Astrocyte (in vitro differentiated cells and primary cell): ENCODE data around the gene PLEKHG7. TPM values are rescaled to one million over a fixed set of nuclear protein-coding genes. Genes with fewer than 3 reads are reported as not detected.

ENCODE experiments used
- DNase-seq: peaks from one replicate; pipeline ENCODE4 v3.0.0-alpha.2; 2010; ENCODE audit warnings: low read depth
- FAIRE-seq: peaks from 2 replicates; lab custom pipeline; 2011; peaks lifted over from hg19 to GRCh38; lab: Jason Lieb, UNC
- H2AFZ ChIP-seq: 2 replicates; pipeline ENCODE4 v1.6.0; 2012; ENCODE audit warnings: low read depth, low read length, inconsistent platforms
- H3K27ac ChIP-seq: 2 replicates; pipeline ENCODE4 v1.5.1; 2011; ENCODE audit warnings: low read depth, low read length, inconsistent platforms
- H3K27me3 ChIP-seq: 2 replicates; pipeline ENCODE4 v1.6.0; 2011; ENCODE audit warnings: low read length, inconsistent platforms; ENCODE audit not compliant: insufficient read depth
- H3K36me3 ChIP-seq: 2 replicates; pipeline ENCODE4 v1.5.1; 2011; ENCODE audit warnings: low read length, inconsistent platforms; ENCODE audit not compliant: insufficient read depth
- H3K4me1 ChIP-seq: 2 replicates; pipeline ENCODE4 v1.5.1; 2011; ENCODE audit warnings: low read length, inconsistent platforms; ENCODE audit not compliant: insufficient read depth
- H3K4me2 ChIP-seq: 2 replicates; pipeline ENCODE4 v1.6.0; 2012; ENCODE audit warnings: low read length, inconsistent platforms
- H3K4me3 ChIP-seq: 2 replicates; pipeline ENCODE4 v1.5.1; 2011; ENCODE audit warnings: low read depth, mild to moderate bottlenecking, low read length, inconsistent platforms; ENCODE audit not compliant: insufficient read depth
- H3K79me2 ChIP-seq: 2 replicates; pipeline ENCODE4 v1.6.0; 2012; ENCODE audit warnings: mild to moderate bottlenecking, low read length, inconsistent platforms; ENCODE audit not compliant: insufficient read depth
- H3K9ac ChIP-seq: 2 replicates; pipeline ENCODE4 v1.6.0; 2012; ENCODE audit warnings: mild to moderate bottlenecking, low read length, inconsistent platforms
- H3K9me3 ChIP-seq: 2 replicates; pipeline ENCODE4 v1.5.1; 2012; ENCODE audit warnings: low read depth, mild to moderate bottlenecking, low read length, inconsistent platforms; ENCODE audit not compliant: insufficient read depth
- H4K20me1 ChIP-seq: 2 replicates; pipeline ENCODE4 v1.6.0; 2012; ENCODE audit warnings: low read length, inconsistent platforms; ENCODE audit not compliant: insufficient read depth
- H3K27ac Mint-ChIP-seq: one replicate; pipeline ENCODE4 v1.8.0; 2021; ENCODE audit warnings: mild to moderate bottlenecking, mixed read lengths; ENCODE audit not compliant: unreplicated experiment
- H3K27me3 Mint-ChIP-seq: one replicate; pipeline ENCODE4 v1.8.0; 2021; ENCODE audit warnings: low read depth, mixed read lengths; ENCODE audit not compliant: unreplicated experiment
- H3K36me3 Mint-ChIP-seq: one replicate; pipeline ENCODE4 v1.8.0; 2021; ENCODE audit warnings: low read depth, mixed read lengths; ENCODE audit not compliant: unreplicated experiment
- H3K4me1 Mint-ChIP-seq: one replicate; pipeline ENCODE4 v1.8.0; 2021; ENCODE audit warnings: low read depth, mixed read lengths; ENCODE audit not compliant: unreplicated experiment
- H3K4me3 Mint-ChIP-seq: one replicate; pipeline ENCODE4 v1.8.0; 2021; ENCODE audit warnings: mild to moderate bottlenecking, moderate library complexity, mixed read lengths; ENCODE audit not compliant: unreplicated experiment
- H3K9me3 Mint-ChIP-seq: one replicate; pipeline ENCODE4 v1.8.0; 2021; ENCODE audit warnings: mild to moderate bottlenecking, mixed read lengths; ENCODE audit not compliant: unreplicated experiment
- EZH2 ChIP-seq: IDR thresholded peaks from 2 replicates; pipeline ENCODE4 v1.6.1; 2012; ENCODE audit warnings: mild to moderate bottlenecking, low read length, inconsistent platforms; ENCODE audit not compliant: insufficient read depth
- total RNA-seq: library from RNA; stranded (reverse); gene quantifications from 2 replicates; pipeline ENCODE4 v1.2.1, GENCODE V29; 2021
- TF ChIP-seq, protein P1 (sequence below): IDR thresholded peaks from 2 replicates; pipeline ENCODE4 v1.5.1; 2011; ENCODE audit warnings: low read depth, mild to moderate bottlenecking, inconsistent platforms, low read length, moderate library complexity; ENCODE audit not compliant: insufficient read depth

Gene PLEKHG7
- total RNA-seq, 1 donor from 2014 or later, result 0.68 TPM

DNA sequence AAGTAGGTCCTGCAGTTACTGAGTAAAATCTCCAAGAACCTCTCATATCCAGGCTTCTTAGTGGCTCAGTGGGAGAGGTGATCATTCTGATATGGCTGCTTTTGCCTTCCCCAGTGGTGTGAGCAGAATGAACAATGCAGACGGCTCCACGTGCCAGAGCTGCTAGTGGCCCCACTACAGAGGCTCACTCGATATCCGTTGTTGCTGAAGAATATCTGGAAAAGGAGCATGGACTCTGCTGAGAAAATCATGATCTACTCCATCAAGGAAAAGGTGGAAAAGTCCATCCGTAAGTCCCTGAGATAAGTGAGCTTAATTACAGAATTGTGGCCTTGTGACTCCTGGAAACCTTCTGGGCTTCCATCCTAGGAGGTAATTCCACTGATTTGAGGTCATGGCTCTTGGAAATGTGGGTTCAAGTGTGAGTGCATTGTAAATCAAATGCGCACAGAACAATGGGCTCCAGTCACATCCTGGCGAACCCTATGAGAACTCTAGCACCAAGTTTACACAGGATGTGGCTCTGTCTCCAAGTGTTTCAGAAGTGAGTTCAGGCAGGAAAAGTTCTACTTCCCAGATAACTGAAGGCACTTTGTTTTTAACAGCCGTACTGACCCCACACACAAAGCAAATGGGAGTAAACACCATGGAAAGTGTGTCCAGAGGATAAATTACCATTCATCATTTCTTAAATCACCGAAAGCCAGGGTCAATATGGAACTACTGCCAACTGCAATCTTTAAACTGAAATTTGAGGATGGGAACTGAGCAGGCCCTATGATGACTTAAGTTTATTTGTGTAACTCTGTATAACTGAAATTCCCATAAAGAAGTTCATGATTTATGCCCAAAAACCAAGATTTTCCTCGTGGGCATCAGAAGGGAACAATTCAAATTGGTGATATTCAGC, 51.4 kb downstream of the PLEKHG7 start:
- Mint-ChIP-seq H3K36me3 (peaks cover 2% of the 10 kb centered on the region), H3K4me3 (no peak overlapping the region), H3K9me3 (peaks cover 2% of the 10 kb centered on the region), H3K27me3 (no peaks in the 10 kb centered on the region), H3K27ac (no peak overlapping the region), H3K4me1 (peaks cover 4% of the 10 kb centered on the region)
- no peaks in the 10 kb centered on the region for H3K79me2 ChIP-seq
- no peak overlapping the region for H3K4me3 ChIP-seq
- no peaks in the 10 kb centered on the region for H4K20me1 ChIP-seq
- FAIRE-seq (no peak), DNase-seq (peak; percentile 20)
- no peak overlapping the region for H3K27ac ChIP-seq
- no peak overlapping the region for H3K9ac ChIP-seq
- H3K4me1 ChIP-seq, result peaks cover under 1% of the 10 kb centered on the region
- no peaks in the 10 kb centered on the region for H3K27me3 ChIP-seq
- no peaks in the 10 kb centered on the region for H3K36me3 ChIP-seq
- TF ChIP-seq, protein P1, sequence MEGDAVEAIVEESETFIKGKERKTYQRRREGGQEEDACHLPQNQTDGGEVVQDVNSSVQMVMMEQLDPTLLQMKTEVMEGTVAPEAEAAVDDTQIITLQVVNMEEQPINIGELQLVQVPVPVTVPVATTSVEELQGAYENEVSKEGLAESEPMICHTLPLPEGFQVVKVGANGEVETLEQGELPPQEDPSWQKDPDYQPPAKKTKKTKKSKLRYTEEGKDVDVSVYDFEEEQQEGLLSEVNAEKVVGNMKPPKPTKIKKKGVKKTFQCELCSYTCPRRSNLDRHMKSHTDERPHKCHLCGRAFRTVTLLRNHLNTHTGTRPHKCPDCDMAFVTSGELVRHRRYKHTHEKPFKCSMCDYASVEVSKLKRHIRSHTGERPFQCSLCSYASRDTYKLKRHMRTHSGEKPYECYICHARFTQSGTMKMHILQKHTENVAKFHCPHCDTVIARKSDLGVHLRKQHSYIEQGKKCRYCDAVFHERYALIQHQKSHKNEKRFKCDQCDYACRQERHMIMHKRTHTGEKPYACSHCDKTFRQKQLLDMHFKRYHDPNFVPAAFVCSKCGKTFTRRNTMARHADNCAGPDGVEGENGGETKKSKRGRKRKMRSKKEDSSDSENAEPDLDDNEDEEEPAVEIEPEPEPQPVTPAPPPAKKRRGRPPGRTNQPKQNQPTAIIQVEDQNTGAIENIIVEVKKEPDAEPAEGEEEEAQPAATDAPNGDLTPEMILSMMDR, result no peak
- TF ChIP-seq EZH2, result no peak
- no peaks in the 10 kb centered on the region for H3K9me3 ChIP-seq
- H2AFZ ChIP-seq, result no peak overlapping the region
- no peak overlapping the region for H3K4me2 ChIP-seq

DNA sequence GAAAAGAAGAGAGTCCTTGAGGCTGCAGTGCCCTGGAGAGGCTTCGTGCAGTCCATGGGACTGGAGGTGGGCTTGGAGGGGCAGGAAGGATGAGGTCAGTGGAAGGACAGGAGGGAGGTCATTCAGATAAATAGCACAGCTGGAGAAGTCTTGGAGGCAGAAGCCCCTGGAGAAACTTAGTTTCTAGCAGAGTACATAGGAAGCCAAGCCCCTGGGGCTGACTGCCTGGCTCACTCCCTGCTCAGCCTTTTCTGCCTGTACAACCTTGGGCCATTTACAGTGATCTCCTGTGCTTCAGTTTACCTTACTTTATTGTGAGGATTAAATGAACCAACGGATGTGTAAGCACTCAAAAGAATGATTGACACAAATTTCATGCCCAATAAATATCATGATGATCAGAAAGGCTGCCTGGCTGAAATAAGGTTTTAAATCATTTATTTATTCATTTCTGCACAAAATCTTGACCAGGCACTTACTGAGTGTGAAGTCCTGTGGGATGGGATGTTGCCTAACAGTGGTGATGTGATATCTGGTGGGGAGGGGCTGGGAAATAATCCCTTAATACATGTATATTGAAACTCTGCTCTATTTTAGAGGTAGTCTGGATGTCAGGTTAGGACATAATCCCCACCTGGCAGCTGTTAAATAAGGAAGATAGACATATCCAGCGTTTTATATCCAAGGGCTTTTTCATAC, 54.3 kb downstream of the PLEKHG7 start:
- no peaks in the 10 kb centered on the region for H3K79me2 ChIP-seq
- H3K27ac Mint-ChIP-seq, result no peak overlapping the region
- no peaks in the 10 kb centered on the region for H3K27me3 Mint-ChIP-seq
- no peak for DNase-seq
- H3K4me3 Mint-ChIP-seq, result no peak overlapping the region
- peaks cover 12% of the 10 kb centered on the region for H3K4me1 Mint-ChIP-seq
- H3K9ac ChIP-seq, result no peak overlapping the region
- no peak overlapping the region for H3K4me2 ChIP-seq
- no peaks in the 10 kb centered on the region for H3K36me3 ChIP-seq
- H3K27me3 ChIP-seq, result no peaks in the 10 kb centered on the region
- H3K27ac ChIP-seq, result no peak overlapping the region
- TF ChIP-seq EZH2, result no peak
- TF ChIP-seq, protein P1, result no peak
- FAIRE-seq, result no peak
- no peak overlapping the region for H3K4me3 ChIP-seq
- H3K36me3 Mint-ChIP-seq, result peaks cover 2% of the 10 kb centered on the region
- peaks cover 2% of the 10 kb centered on the region for H3K9me3 Mint-ChIP-seq
- H3K9me3 ChIP-seq, result no peaks in the 10 kb centered on the region
- peaks cover 7% of the 10 kb centered on the region for H3K4me1 ChIP-seq
- no peaks in the 10 kb centered on the region for H4K20me1 ChIP-seq
- no peak overlapping the region for H2AFZ ChIP-seq
